ENCODE data around the gene ELP5. TPM values are rescaled to one million over a fixed set of nuclear protein-coding genes. Genes with fewer than 3 reads are reported as not detected.

ELP5 gene
- total RNA-seq, 1 donor from 2014 or later, result 52.2 TPM

DNA sequence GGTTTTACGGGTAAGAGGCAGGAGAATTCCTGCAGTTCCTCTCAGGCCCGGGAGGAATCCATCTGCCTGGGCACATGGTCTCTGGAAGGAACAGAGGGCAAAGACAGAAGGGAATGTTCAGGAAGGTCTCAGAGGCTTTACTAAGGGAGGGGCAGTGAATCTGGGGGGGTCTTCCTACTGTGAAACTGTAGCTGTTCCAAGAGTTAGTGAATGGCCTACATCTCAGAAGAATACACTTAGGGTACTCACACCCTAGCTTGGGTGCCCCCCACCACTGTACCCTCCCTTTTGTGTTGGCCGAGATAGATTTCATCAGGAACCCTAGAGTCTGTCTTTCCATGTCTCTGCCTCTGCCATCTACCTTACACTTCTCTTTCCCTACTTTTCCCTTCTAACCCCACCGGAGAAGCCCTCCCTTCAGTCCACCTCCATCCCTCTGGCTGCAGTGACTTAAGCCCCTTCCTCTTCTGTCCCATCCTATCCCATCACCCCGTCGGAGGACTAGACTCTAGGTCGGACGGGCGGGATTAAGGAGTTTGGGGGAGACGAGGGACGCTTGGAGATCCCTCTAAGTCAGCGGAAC lies 32.7 kb upstream of the ELP5 start:
- DNase-seq, result no peak

DNA sequence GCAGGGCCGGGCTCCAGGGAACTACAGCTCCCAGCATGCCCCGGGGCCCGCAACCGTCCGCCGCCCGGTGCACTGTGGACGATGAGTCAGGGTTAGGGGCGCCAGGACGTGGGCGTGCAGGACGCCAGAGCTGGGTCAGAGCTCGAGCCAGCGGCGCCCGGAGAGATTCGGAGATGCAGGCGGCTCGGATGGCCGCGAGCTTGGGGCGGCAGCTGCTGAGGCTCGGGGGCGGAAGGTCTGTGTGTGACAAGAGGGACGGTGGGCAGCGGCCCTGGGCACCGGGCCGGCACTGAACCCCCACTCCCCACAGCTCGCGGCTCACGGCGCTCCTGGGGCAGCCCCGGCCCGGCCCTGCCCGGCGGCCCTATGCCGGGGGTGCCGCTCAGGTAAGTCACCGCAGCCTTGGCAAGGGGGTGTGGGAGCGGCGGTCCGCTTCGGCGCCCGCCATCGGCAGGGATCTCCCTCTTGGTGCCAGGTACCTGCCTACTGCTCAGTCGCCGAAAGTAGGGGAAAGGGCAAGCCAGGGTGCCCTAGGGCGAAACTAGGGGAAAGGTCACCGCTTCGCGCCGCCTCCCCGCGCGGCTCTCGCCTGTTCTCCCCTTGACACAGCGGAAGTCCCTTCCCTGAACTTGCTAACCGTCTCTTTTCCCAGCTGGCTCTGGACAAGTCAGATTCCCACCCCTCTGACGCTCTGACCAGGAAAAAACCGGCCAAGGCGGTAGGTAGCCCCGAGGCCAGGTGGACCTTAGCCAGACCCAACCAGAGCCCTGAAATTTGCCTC lies 32.0 kb upstream of the ELP5 start, which contains the start of the genes ACADVL and DLG4:
Gene ACADVL (plus strand): TSS at position 127 of the 781 bp plus-strand sequence. CDS start 47 bp downstream, at position 174.
Gene DLG4 (minus strand): TSS at position 25 of the 781 bp plus-strand sequence.
- peak; percentile 89 for DNase-seq

DNA sequence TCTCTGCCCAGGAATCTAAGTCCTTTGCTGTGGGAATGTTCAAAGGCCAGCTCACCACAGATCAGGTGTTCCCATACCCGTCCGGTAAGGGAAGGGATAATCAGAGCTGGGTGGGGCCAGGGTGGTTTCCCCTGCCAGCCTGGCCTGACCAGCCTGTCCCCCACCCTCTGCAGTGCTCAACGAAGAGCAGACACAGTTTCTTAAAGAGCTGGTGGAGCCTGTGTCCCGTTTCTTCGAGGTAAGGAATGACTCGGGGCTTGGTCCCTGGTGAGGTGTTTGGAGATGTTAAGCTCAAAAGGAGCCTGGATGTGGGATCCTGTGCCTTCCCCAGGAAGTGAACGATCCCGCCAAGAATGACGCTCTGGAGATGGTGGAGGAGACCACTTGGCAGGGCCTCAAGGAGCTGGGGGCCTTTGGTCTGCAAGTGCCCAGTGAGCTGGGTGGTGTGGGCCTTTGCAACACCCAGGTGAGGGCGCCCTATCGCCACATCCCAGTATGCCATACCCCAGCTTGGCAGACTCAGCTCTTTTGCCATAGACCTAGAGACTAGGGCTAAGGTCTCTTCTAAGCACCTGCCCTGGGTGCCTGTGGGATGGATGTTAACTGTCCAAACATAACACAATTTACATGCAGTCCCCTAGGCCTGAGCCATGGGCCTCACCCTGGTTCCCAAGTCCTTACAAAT lies 31.3 kb upstream of the ELP5 start:
- peak; percentile 89 for DNase-seq

DNA sequence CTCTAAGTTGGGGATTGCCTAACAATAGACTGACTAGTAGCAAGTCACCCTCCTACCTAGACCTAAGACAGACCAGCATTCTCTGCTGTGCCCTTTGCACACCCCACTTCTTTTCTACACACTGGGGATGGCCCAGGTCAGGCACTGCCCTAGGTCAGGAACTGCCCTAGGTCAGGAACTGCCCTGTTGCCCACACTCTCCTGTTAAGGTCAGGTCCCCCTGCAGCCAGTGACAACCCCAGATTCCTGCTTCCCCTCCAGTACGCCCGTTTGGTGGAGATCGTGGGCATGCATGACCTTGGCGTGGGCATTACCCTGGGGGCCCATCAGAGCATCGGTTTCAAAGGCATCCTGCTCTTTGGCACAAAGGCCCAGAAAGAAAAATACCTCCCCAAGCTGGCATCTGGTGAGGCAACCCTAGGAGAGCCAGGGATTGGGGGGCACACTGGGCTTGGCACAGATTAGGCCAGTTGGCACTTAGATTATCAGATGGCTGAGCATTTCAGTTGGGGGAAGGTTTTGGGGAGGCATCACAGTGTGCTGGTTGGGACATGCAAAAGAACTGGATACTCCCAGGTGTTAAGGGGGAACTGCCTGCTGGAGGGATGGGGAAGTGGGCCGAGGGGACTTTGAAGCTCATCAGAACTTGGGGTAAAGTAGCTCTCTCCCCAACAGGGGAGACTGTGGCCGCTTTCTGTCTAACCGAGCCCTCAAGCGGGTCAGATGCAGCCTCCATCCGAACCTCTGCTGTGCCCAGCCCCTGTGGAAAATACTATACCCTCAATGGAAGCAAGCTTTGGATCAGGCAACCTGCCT lies 30.5 kb upstream of the ELP5 start:
- DNase-seq, result no peak

DNA sequence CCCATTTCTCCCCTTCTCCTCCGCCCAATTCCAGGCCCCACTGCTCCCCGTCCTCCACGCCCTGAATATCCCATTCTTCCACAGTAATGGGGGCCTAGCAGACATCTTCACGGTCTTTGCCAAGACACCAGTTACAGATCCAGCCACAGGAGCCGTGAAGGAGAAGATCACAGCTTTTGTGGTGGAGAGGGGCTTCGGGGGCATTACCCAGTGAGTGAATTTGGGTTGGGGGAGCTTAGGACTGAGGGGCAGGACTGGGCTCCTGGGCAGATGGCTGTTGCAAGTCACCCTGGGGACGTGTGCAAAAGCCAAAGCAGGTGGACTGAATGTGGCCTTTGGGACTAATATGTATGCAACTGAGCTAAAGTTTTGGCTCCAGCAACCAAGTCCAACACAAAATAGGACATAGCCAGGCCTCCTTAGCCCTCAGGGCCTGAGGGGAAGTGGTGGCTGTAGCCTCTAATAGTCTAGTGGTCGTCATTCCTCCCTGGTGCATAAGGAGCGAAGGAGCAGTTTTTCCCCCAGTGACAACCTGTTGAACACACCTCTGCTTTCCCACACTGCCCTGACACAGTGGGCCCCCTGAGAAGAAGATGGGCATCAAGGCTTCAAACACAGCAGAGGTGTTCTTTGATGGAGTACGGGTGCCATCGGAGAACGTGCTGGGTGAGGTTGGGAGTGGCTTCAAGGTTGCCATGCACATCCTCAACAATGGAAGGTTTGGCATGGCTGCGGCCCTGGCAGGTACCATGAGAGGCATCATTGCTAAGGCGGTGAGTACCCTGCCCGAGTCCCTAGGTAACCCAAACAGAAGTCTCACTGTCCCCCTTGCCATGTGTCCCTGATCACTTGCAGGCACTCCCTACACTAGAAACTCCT lies 29.7 kb upstream of the ELP5 start:
- DNase-seq, result no peak

DNA sequence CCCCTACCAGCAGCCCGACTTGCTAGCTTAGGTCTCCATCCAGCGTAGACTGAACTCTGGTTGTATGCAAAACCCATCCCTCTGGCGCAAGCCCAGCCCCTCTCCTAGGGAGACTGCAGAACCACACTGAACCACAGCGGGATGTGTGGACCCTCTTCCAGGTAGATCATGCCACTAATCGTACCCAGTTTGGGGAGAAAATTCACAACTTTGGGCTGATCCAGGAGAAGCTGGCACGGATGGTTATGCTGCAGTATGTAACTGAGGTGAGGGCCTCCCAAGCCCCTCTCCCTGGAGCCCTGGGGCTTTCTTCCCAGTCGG lies 29.1 kb upstream of the ELP5 start:
- DNase-seq, result no peak

DNA sequence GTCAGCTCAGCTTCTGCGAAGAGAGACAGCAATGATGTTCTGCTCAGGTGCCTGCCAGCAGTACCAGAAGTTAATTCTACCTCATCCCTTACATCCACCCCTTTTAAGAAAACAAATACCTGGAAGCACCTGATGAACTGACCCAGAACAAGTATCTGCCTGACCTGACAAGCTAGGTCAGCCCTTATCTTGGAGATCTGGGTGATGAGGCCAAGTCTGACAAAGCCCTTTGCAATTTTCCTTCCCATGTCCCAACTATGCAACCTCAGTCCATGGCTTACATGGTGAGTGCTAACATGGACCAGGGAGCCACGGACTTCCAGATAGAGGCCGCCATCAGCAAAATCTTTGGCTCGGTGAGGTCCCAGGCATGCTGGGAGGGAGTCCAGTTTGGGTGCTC lies 28.6 kb upstream of the ELP5 start:
- no peak for DNase-seq

DNA sequence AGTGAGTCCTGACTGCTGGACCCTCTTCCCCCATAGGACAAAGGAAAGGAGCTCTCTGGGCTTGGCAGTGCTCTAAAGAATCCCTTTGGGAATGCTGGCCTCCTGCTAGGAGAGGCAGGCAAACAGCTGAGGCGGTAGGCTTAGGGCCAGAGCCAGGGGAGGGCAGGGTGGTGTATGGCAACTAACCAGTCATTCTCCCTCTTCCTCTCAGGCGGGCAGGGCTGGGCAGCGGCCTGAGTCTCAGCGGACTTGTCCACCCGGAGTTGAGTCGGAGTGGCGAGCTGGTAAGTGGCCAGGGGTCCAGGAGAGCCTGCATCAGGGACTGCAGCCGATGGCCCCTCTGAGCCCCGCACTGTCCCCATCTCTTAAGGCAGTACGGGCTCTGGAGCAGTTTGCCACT lies 27.9 kb upstream of the ELP5 start:
- no peak for DNase-seq

DNA sequence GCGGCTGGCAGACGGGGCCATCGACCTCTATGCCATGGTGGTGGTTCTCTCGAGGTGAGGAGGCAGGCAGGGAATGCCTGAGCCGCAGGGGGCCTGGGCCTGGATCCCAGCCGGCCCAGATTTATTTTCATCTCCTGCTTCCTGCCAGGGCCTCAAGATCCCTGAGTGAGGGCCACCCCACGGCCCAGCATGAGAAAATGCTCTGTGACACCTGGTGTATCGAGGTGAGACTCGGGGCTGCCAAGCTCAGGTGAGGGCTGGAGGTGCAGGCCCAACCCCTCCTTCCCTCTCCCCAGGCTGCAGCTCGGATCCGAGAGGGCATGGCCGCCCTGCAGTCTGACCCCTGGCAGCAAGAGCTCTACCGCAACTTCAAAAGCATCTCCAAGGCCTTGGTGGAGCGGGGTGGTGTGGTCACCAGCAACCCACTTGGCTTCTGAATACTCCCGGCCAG lies 27.3 kb upstream of the ELP5 start:
- DNase-seq, result no peak

DNA sequence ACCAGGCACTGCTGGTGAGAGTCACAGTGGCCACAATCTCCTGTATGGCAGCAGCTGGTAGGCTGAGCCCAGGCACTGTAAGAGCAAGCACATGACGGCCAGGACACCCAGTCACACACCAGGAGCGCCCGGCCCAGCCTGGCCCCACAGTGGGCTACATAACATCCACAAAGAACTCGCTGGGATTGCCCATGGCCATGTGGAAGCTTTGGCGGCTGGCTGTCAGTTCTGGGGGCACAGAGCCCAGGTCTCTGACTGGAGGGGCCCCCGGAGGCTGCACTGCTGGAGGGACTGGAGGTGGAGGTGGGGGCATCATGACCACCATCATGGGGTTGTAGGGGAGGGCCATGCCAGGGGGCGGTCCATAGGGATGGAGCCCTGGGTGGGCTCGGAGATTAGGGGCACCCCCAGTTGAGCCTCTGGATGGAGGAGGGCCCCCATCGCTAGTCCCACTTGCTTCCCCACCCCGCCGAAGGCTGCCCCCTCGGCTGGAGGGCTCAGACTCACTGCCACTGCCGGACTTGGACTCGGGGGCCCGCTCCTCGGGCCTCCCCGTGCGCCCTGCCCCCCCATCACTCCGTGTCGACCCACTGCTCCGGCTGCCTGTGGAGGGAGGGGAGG lies 26.2 kb upstream of the ELP5 start:
- no peak for DNase-seq

DNA sequence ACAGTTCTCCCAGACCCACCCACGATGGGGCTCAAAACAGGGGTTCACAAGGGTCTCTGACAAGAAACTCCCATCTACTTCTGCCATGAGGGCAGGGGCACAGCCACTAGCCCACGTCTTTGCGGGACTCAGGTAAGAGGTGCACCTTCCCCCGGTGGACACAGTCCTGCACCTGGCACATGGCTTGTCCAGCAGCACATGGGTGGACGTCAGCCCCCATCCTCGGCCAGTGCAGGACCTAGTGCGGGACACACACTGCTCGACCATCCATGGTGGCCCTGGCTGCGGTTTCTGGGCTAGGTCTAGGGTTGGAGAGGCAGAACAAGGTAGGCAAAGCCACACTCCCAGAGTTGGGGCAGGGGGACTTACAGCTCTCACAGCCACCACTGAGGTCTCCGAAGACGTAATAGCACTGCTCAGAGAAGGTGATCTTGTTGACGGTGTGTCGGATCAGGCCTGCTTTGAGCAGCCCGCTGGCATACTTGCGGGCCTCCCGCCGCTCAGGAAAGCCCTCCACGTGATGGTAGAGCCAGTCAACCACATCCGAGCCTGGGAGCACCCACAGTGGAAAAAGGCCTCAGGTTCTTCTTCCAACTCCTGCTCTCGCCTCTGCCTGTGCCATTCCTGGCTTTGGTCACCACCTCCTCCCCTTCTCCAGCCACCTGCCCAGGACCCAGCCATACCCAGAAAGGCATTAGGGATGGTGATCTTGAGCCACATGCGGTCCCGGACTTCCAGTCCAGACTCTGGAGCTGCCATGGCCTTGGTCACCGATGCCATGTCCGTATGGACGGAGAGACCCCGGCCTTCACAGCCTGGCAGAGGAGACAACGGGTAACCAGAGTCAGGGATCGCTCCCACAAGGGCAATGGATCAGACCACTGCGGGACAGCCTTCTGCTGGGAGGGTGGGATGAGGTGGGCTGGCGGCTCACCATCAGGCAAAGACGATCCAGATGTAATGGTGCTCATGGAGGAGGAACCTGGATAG lies 25.0 kb upstream of the ELP5 start:
- DNase-seq, result no peak

DNA sequence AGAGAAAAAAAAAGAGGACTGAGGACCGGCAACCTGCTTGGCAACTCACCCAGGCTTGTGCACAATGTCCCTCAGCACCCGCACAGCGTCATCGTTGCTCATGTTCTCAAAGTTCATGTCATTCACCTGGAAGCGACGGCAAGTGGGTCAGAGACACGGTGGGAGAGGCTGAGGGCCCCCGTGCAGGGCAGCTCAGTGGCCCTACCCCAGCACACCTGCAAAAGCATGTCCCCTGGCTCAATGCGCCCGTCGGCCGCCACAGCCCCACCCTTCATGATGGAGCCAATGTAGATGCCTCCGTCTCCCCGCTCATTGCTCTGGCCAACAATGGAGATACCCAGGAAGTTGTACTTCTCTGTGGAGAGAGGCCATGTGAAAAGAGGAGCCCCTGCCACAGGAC lies 23.1 kb upstream of the ELP5 start:
- no peak for DNase-seq

DNA sequence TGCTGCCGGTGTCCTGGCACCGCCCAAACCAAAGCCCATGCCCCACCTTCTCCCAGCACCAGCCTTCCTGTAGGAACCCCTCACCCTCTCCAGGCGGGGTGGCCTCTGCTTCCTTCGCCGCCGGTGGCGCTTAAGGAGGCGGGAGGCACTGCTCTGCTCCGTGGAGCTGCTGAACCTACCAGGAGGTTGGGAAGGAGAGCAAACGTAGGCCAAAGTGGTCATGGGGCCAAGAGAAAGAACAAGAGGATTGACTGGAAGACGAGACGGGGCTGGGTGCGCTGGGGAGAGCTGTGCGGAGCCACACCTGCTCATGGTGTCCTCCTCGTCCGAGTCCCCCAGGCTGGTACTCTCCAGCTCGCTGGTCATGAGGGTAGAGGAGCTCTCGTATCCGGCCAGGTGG lies 22.5 kb upstream of the ELP5 start:
- DNase-seq, result no peak

DNA sequence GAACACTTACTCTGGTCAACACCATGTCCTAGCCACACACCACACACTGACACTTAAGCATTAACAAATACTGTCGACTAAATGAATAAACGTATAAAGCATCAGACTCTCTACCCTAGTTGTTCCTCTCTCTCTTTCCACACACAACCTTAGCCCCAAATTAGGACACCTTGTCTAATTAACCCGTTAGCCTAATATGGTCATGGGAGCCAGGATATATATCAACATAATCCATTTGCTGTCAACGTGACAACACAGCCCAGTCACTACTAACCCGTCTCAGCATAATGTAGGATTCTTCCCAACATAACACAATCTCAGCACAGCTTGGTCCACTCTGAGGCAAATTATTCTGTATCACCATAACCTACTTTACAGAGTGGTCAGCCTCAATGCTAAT lies 19.9 kb upstream of the ELP5 start:
- DNase-seq, result no peak

DNA sequence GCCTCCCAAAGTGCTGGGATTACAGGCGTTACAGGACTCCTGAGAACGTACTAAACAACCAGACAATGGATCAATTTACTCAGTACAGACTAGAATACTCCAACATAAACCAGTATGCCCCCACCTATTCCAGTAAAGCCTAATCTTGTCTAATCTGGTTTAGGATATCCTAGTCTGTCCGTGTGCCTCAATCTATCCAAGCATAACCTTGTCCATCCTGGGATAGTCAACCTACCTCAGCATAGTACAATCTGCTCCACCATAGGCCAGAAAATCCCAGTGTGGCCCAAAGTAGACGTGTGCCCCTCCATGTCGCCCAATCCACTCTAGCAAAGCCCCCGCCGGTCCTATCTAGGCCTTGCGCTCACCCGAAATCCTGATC lies 18.3 kb upstream of the ELP5 start:
- no peak for DNase-seq

DNA sequence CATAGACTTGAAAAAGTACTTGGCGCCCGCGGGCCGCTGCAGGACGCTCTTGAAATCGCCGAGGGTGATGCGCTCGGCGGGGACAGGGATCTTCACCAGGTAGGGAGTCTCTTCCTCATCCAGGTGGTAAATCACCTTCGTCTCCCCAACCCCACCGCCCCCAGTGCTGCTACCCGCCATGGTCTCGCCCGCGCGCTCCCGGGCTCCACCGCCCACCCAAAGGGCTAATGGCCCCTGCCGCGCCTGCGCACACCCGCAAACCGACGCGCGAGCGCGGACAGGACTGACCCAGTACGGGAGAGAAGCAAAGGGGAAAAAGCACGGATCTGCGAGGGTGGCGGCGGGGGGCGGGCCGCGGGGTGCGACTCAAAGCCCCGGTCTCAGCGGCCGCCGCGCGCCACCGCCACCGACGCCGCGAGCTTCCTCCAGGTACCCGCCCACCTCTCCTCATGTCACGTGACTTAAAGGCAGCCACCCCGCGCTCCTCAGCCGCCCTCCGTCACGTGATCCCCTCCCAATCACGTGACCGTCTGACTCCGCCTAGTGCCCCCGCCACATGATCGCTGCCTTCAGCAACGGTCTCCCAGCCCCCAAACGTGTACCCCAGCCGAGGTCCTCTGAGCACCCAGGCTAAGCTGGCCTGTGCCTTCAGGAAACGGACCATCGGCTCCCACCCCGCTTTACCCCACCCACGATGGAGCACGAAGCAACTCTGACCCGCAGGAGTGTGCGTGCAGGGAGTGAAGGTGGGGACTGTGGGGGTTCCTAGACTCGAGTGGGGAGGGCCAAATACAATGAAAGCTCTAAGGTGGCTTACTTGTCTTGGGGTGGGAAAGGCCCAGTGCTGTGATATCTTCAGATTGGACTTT lies 17.7 kb upstream of the ELP5 start, which contains the start of gene DVL2:
Gene DVL2 (minus strand): TSS at position 435 of the 869 bp plus-strand sequence. CDS start 255 bp downstream, at position 180.
- DNase-seq, result peak; percentile 98

DNA sequence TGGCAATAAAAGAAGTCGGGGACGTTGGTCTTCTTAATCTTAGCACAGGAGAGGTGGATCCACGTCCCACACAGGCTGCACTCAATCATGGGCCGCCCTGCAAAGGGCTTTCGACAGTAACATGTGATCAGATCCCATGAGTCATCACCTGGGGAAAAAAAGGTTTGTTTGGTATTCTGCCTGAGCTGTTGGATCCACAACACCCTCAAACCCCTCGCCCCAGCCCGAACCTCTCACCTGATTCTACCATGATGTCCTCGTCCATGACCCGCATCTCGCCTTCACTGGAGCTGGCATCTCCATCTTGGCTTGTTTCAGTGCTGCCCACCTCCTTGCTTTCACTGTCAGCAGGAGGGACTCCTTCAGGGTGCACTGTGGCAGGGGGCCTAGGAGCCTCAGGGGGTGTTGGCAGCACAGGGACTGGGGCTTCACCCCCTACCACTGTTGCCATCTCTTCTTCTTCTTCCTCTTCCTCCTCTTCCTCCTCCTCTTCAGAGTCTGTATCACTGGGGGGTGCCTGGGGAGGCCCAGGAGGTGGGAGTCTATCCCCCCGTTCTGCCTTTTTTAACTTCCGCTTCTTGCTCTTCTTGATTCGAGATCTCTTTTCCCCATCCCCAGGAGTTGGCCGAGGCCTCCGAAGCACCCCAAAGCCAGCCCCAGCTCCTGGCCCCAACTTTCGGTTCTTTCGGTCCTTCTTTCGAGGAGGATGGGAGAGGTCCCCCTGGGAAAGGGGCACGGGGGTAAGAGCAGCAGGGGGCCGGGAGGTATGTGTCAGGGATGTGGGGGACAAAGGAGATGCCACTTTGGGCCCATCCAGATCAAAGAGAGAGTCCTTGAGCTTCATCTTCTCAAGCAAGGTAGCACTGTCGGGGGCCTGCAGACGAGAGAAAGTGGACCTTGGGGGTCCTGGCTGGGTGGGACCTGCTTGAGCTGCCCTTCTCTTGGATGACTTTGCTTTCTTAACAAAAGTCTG lies 16.0 kb upstream of the ELP5 start:
- DNase-seq, result peak; percentile 35

DNA sequence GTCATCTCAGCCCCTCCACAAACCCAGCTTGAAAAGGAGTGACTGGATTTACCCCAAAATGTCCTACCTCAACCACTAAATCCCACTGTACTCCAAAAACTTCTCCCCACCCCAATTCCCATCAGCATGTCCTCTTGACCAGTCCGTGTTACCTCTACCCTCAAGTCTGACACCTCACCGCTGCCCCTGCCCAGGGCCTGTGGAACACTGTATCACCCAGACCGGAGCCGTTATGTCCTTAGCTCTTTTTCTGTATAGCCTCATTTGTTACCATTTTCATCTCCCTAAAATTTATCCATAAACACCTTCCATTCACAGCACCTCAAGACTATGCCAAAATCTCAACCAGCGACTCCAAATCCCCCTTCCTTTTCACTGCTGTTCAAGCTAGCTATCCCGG lies 15.2 kb upstream of the ELP5 start:
- no peak for DNase-seq

Measured in dermis blood vessel endothelial cell (primary cell).